GM21717 (cell line): ENCODE measurements around the gene MYMX.
"Not testable (repeated sequence)": the region's sequence is repeated elsewhere in the genome, so short reads cannot be mapped to it uniquely, and the experiment has no call there.

ENCODE experiments used
- ATAC-seq: cut with Tn5 transposase; IDR thresholded peaks from one replicate; pipeline ENCODE4 v1.9.1; 2021; ENCODE audit warnings: mild to moderate bottlenecking, moderate library complexity; ENCODE audit not compliant: unreplicated experiment

The MYMX gene

GRCh38 chr6:44216677-44217331 is at the start of gene MYMX:
Gene MYMX (plus strand): TSS chr6:44216926. CDS start chr6:44217472, 546 bp downstream.
- no peak for ATAC-seq

- ATAC-seq: no peak
These were observed 49.2 kb upstream of the MYMX start for GRCh38 chr6:44167567-44167966.

- no peak for ATAC-seq
These were observed 47.6 kb upstream of the MYMX start for GRCh38 chr6:44169154-44169553.

- no peak for ATAC-seq
These were observed 46.7 kb upstream of the MYMX start for GRCh38 chr6:44169886-44170570.

GRCh38 chr6:44171899-44172546 is 44.7 kb upstream of the MYMX start:
- ATAC-seq: no peak

- ATAC-seq: peak; percentile 61
These were observed 43.8 kb upstream of the MYMX start for GRCh38 chr6:44172731-44173500.

GRCh38 chr6:44176130-44176761 is 40.5 kb upstream of the MYMX start:
- no peak for ATAC-seq

GRCh38 chr6:44176762-44177509 is 39.8 kb upstream of the MYMX start:
- no peak for ATAC-seq

GRCh38 chr6:44177691-44178423 is 38.9 kb upstream of the MYMX start:
- no peak for ATAC-seq

GRCh38 chr6:44178424-44179071 is 38.2 kb upstream of the MYMX start:
- no peak for ATAC-seq

- no peak for ATAC-seq
These were observed 37.6 kb upstream of the MYMX start for GRCh38 chr6:44179072-44179536.

GRCh38 chr6:44179648-44180047 is 37.1 kb upstream of the MYMX start:
- ATAC-seq: no peak

GRCh38 chr6:44180406-44180805 is 36.3 kb upstream of the MYMX start:
- ATAC-seq: no peak

- no peak for ATAC-seq
These were observed 35.8 kb upstream of the MYMX start for GRCh38 chr6:44180886-44181285.

- ATAC-seq: not testable (repeated sequence)
These were observed 34.9 kb upstream of the MYMX start for GRCh38 chr6:44181784-44182183.

- no peak for ATAC-seq
These were observed 33.8 kb upstream of the MYMX start for GRCh38 chr6:44182911-44183390.

- no peak for ATAC-seq
These were observed 32.9 kb upstream of the MYMX start for GRCh38 chr6:44183783-44184182.

GRCh38 chr6:44185356-44185755 is 31.4 kb upstream of the MYMX start:
- not testable (repeated sequence) for ATAC-seq
